ENCODE results near the gene AQP5. TPM values are rescaled to one million over a fixed set of nuclear protein-coding genes. Genes with fewer than 3 reads are reported as not detected.

Gene AQP5
- total and polyA plus RNA-seq, 2 of the 8 experiments (the other 6 are each of a cell fraction or from before 2014, with no cell fraction given): 2.5 to 3.2 TPM

DNA sequence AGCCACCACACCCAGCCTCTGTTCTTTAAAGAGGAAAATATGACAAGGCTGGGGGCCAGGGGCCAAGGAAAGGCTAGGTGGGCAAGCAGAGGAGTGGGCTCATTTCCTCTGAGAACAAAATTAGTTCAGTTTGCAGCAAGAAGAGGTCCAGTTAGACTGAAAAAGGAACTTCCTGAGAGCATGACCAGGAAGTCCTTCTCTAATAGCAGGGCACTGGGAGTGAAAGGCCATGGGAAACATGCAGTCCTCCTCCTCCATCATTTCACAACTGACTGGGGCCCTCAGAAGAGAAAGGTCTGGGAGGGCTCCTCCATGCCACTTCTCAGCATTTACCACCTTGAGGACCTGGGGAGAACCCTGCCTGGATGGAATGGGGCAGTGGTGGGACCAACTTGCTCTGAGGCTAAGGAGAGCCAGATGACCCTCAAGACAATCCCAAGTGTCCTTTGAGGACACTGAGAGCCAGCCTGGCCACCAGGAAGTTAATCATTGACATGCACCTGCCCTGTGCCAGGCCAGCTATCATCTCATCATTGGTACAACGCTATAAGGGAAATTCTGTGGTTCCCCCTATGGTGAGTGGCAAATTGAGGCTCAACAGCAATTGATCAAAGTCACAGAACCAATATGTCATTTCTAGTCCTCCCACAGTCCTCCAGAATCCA lies 9.1 kb upstream of the AQP5 start:
- DNase-seq (ENCODE audit: low read depth in 1 of 2, low spot score in 2 of 2) (no peak), FAIRE-seq (no peak)
- Histone ChIP-seq H3K9me3 (ENCODE audit: insufficient read depth in 2 of 2, low read depth in 1 of 2, low read length in 1 of 2) (no peaks in the 10 kb centered on the region), H2BK12ac (ENCODE audit: low read depth, low read length) (no peak overlapping the region), H3K18ac (ENCODE audit: extremely low read depth, low read length) (no peak overlapping the region), H3K27ac (ENCODE audit: low read depth, low read length) (no peak overlapping the region), H4K5ac (ENCODE audit: insufficient read length, low read depth, low read length) (no peak overlapping the region), H2BK5ac (ENCODE audit: low read depth, low read length) (no peak overlapping the region), H3K27me3 (replicated peaks in 1 of 4; ENCODE audit: control insufficient read depth in 3 of 4, extremely low read depth in 1 of 4, insufficient read depth in 3 of 4, low read length in 3 of 4) (peaks cover 0 to 31% (median 21%) of the 10 kb centered on the region in 4 experiments; a peak in 6 of 7 replicates), H3K9ac (replicated peaks in 1 of 4; ENCODE audit: extremely low read depth in 1 of 4, low read depth in 3 of 4, low read length in 3 of 4) (no peak overlapping the region), H3K4me2 (ENCODE audit: insufficient read depth in 1 of 2, low read depth in 2 of 2, low read length in 2 of 2) (no peak overlapping the region), H2BK15ac (ENCODE audit: low read length) (no peak overlapping the region), H3K14ac (ENCODE audit: insufficient read length) (no peak overlapping the region), H3K4ac (replicated peaks; ENCODE audit: insufficient read length, low read depth, low read length) (no peak overlapping the region), H2BK120ac (replicated peaks; ENCODE audit: low read depth, low read length) (no peak overlapping the region), H3K4me3 (ENCODE audit: extremely low read depth in 1 of 4, insufficient read depth in 2 of 4, low read depth in 3 of 4, low read length in 4 of 4) (no peak overlapping the region), H2BK20ac (ENCODE audit: low read length) (no peak overlapping the region), H3K23ac (ENCODE audit: insufficient read length) (no peak overlapping the region), H3K56ac (replicated peaks; ENCODE audit: insufficient read length, low read depth, low read length) (no peak overlapping the region), H2AFZ (ENCODE audit: low read length) (no peak overlapping the region), H2AK5ac (ENCODE audit: low read depth, low read length) (no peak overlapping the region), H3K23me2 (ENCODE audit: low read depth, low read length) (no peaks in the 10 kb centered on the region; the same call in 1 of the 2 replicates), H4K8ac (ENCODE audit: extremely low read depth, insufficient read depth, low read length) (no peak overlapping the region), H4K91ac (replicated peaks; ENCODE audit: insufficient read length, low read length) (no peak overlapping the region), H3K79me1 (ENCODE audit: low read depth, low read length) (no peaks in the 10 kb centered on the region), H3K79me2 (ENCODE audit: control insufficient read depth in 1 of 2, insufficient read depth in 2 of 2, low read length in 2 of 2) (no peaks in the 10 kb centered on the region), H4K20me1 (replicated peaks in 1 of 2; ENCODE audit: control insufficient read depth in 1 of 2, insufficient read depth in 2 of 2, low read length in 2 of 2) (no peaks in the 10 kb centered on the region), H3K36me3 (ENCODE audit: control insufficient read depth in 2 of 4, insufficient read depth in 4 of 4, low read length in 3 of 4) (no peaks in the 10 kb centered on the region), H3K4me1 (replicated peaks in 1 of 4; ENCODE audit: control insufficient read depth in 3 of 4, insufficient read depth in 4 of 4, low read length in 3 of 4) (peaks cover 0 to 8% (median 4%) of the 10 kb centered on the region in 4 experiments; a peak in 3 of 7 replicates)
- POLR2A ChIA-PET (ENCODE audit: partially characterized antibody): no interaction called here
- CTCF ChIA-PET (ENCODE audit: partially characterized antibody): interaction anchor here (0.6 to 7.8 kb wide), 4 partner anchors 10 to 86 kb away, joined by 3 to 86 read pairs (median 10); no protein-coding TSS in a partner anchor
- WGBS, 2 experiments (ENCODE audit: extremely low coverage in 1 of 2, insufficient coverage in 1 of 2, insufficient read length in 1 of 2, insufficient replicate concordance in 2 of 2, low coverage in 1 of 2, low lambda C conversion rate in 2 of 2, missing lambda C conversion rate in 1 of 2): 96% methylated on average over 1 of the region's 1 CpG; no CpG with 5 or more reads in 1 of the 2 experiments
- no peak for TF ChIP-seq BACH1 (IDR thresholded peaks at IDR 0.05; ENCODE audit: low read length)
- TF ChIP-seq ZNF274 (IDR thresholded peaks at IDR 0.05; ENCODE audit: borderline replicate concordance, extremely low read depth, low read length): no peak
- no peak for TF ChIP-seq NRF1 (IDR thresholded peaks at IDR 0.05; ENCODE audit: low read depth, low read length)
- TF ChIP-seq, protein P1, sequence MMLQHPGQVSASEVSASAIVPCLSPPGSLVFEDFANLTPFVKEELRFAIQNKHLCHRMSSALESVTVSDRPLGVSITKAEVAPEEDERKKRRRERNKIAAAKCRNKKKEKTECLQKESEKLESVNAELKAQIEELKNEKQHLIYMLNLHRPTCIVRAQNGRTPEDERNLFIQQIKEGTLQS (IDR thresholded peaks at IDR 0.05; ENCODE audit: insufficient read depth, low read depth, low read length): no peak

All from H1 (cell line).